ENCODE data around the gene AFAP1.

Gene AFAP1

DNA sequence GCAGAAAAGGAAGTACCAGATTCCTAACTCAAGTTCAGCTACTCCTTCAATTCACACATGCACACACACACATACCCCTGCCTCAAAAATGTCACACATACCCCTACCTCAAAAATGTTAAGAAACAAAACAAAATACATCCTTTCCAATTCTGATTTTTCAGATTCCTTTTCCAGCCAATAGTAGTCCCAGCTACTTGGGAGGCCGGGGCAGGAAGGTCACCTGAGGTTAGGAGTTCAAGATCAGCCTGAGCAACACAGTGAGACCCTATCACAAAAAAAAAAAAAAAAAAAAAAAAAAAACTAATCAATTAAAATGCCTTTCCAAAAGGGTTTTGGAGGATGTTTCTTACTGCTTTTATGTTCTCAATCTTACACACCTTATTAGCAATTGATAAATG lies 138.0 kb downstream of the AFAP1 start:
- DNase-seq (ENCODE audit: low read depth) = no peak
- no peak overlapping the region for H3K4me3 ChIP-seq (replicated peaks; ENCODE audit: low read depth, low read length)
- TF ChIP-seq, protein P1, sequence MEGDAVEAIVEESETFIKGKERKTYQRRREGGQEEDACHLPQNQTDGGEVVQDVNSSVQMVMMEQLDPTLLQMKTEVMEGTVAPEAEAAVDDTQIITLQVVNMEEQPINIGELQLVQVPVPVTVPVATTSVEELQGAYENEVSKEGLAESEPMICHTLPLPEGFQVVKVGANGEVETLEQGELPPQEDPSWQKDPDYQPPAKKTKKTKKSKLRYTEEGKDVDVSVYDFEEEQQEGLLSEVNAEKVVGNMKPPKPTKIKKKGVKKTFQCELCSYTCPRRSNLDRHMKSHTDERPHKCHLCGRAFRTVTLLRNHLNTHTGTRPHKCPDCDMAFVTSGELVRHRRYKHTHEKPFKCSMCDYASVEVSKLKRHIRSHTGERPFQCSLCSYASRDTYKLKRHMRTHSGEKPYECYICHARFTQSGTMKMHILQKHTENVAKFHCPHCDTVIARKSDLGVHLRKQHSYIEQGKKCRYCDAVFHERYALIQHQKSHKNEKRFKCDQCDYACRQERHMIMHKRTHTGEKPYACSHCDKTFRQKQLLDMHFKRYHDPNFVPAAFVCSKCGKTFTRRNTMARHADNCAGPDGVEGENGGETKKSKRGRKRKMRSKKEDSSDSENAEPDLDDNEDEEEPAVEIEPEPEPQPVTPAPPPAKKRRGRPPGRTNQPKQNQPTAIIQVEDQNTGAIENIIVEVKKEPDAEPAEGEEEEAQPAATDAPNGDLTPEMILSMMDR (IDR thresholded peaks at IDR 0.05; ENCODE audit: low read length, missing control alignments) = no peak

DNA sequence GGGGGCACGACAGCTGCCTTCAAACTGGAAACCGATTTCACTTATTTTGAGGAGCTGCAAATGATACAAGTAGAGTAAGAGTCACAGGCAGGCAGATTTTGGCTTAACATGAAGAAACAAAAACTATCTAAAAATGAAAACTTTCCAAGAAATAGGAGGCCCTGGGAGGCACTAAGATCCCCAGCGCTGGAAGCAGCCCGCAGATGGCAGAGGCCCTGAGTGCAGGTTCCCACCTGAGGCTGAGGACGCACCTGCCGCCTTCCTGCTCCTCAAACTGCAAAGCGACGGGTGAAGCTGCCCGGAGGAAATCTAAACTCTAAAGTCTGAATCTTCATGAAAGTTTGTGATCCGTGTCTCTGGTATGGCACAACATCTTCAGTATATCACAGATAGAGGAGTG lies 138.7 kb downstream of the AFAP1 start:
- no peak for DNase-seq (ENCODE audit: low read depth)
- TF ChIP-seq, protein P1 (IDR thresholded peaks at IDR 0.05; ENCODE audit: low read length, missing control alignments) = no peak
- H3K4me3 ChIP-seq (replicated peaks; ENCODE audit: low read depth, low read length) = no peak overlapping the region

DNA sequence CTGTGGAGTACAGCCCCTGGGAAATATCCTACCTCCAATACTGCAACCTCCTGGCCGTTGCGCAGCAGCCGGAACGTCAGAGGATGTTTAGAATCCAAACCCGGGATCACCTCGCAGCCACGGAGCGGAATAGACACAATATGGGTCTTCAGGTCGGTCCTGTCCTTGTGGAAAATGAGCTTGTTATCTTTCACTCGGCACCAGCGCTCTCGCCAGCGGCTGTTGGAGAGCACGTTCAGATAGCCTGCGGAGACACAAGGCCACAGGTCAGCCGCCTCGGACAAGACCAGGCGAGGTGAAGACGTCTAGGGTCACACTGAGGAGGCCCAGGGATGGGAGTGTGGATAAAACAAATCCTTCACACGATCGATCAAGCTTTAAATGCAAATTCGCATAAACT lies 139.3 kb downstream of the AFAP1 start:
- H3K4me3 ChIP-seq (replicated peaks; ENCODE audit: low read depth, low read length) = no peak overlapping the region
- no peak for DNase-seq (ENCODE audit: low read depth)
- TF ChIP-seq, protein P1 (IDR thresholded peaks at IDR 0.05; ENCODE audit: low read length, missing control alignments) = no peak

DNA sequence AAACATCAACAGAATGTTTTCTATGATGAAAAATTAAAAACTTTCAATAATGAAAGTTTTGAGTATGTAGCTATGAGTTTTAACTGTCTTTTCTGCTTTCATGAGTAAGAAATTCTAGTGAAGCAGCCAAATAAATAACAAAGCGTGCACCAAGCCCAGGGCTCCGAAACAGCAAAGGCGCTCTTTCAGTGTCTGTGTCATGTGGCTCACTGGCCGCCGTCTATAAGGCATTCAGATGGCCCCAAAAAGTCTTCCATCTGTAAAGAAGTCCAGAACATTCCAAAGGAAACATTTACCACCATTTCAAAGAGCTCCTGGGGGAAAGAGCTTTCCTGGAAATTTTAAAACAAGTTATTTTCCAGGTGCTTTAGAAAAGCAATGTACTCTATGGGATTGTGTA lies 139.9 kb downstream of the AFAP1 start:
- TF ChIP-seq, protein P1 (IDR thresholded peaks at IDR 0.05; ENCODE audit: low read length, missing control alignments) = no peak
- no peak for DNase-seq (ENCODE audit: low read depth)
- H3K4me3 ChIP-seq (replicated peaks; ENCODE audit: low read depth, low read length) = no peak overlapping the region

DNA sequence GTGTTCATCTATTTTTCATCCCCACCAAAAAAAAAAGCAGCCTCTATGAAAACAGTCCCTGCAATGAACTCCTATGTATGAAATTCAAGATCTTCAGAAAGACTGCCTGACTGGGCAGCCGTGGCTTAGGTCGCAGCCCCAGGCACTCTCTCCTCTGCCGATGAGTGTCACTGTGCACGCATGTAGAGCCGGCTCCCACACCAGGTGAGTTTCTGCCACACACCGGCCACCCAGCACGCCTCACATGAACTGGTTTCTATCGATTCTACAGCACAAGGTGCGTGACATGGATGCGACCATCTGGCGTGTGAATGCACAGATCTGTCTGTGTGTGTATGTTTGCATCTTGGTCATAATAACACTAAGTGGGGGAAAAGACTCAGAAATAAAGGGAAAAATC lies 140.4 kb downstream of the AFAP1 start:
- no peak overlapping the region for H3K4me3 ChIP-seq (replicated peaks; ENCODE audit: low read depth, low read length)
- no peak for DNase-seq (ENCODE audit: low read depth)
- TF ChIP-seq, protein P1 (IDR thresholded peaks at IDR 0.05; ENCODE audit: low read length, missing control alignments) = no peak

DNA sequence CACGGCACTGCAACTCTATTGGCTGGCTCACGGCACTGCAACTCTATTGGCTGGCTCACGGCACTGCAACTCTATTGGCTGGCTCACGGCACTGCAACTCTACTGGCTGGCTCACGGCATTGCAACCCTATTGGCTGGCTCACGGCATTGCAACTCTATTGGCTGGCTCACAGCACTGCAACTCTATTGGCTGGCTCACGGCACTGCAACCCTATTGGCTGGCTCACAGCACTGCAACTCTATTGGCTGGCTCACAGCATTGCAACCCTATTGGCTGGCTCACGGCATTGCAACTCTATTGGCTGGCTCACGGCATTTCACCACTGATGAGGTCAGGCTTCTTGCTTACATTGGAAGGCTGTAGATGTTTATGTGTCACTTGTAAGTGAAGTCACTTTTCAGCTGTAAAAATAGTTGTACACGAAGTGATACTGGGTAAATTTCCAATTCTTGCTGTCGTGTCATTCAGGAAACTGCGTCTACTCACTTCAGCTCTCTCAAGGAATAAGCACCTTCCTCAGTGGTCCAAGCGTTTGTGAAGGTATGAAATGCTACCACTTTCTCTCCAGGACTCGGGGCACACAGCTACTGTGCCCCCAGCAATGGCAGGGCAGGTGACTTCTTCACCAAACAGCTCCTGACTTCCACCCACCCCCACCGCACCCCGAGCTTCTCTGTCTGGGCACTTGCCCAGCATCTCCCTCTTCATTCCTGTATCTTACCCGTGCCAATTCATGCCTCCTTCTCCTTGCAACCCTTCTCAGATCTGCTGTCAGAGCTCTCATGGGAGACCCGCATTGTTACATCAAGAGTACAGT lies 141.3 kb downstream of the AFAP1 start:
- no peak overlapping the region for H3K4me3 ChIP-seq (replicated peaks; ENCODE audit: low read depth, low read length)
- DNase-seq (ENCODE audit: low read depth) = no peak
- TF ChIP-seq, protein P1 (IDR thresholded peaks at IDR 0.05; ENCODE audit: low read length, missing control alignments) = no peak

DNA sequence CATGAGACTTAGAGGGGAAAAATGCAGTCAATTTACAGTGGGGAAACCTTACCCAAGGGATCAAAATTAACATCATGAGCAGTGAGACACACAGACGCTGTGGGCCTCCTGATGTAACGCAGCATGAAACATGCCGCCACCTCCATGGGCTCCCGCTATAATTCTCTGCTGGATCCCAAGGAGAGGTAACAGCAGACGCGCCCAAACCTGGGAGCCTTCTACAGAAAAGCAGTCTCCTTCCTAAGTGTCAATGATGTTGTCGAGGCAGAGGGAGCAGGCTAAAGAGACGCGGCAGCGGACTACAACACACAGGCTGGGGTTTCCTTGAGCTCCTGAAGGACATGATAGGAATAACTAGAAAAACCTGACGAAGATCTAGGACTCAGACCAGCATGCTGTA lies 142.3 kb downstream of the AFAP1 start:
- no peak for DNase-seq (ENCODE audit: low read depth)
- TF ChIP-seq, protein P1 (IDR thresholded peaks at IDR 0.05; ENCODE audit: low read length, missing control alignments) = no peak
- H3K4me3 ChIP-seq (replicated peaks; ENCODE audit: low read depth, low read length) = no peak overlapping the region

Measured in fibroblast of pulmonary artery (primary cell).